K562 (cell line): Measurements from ENCODE around the gene PRRT2. TPM values are rescaled to one million over a fixed set of nuclear protein-coding genes. Genes with fewer than 3 reads are reported as not detected.
A peak's percentile ranks its signal among the peaks of the same experiment; 100 is the strongest.

ENCODE experiments used
- CSDE1 ChIP-seq, 2 experiments: fragments of 450-650 bp; IDR thresholded peaks; 2 replicates each; pipeline ENCODE4 v1.6.1; 2016; ENCODE audit warnings: mild to moderate bottlenecking in 1 of 2
- ETV5 ChIP-seq: sonication (generic); formaldehyde crosslinking; IDR thresholded peaks from 2 replicates; pipeline ENCODE4 v1.4.0; 2020; ENCODE audit warnings: low read depth, mild to moderate bottlenecking, missing genetic modification reagents
- KDM4B ChIP-seq, 2 experiments: fragments of 450-650 bp in 1 of 2; sonication (generic) in 1 of 2; IDR thresholded peaks; 2 replicates each; pipeline ENCODE4 v1.6.1; 2016 to 2017; ENCODE audit warnings: borderline replicate concordance in 2 of 2, antibody characterized with exemption in 1 of 2, low read depth in 1 of 2, mild to moderate bottlenecking in 1 of 2
- MCM7 ChIP-seq, 2 experiments: fragments of 450-650 bp; IDR thresholded peaks; 2 replicates each; pipeline ENCODE4 v1.6.1; 2016 to 2018
- MEF2A ChIP-seq: IDR thresholded peaks from 2 replicates; pipeline ENCODE4 v1.6.1; 2011; ENCODE audit warnings: low read depth, mild to moderate bottlenecking, low read length, moderate library complexity; ENCODE audit not compliant: control insufficient read depth
- NCOA6 ChIP-seq: fragments of 450-650 bp; IDR thresholded peaks from 2 replicates; pipeline ENCODE4 v1.6.1; 2017; ENCODE audit warnings: mild to moderate bottlenecking
- NELFE ChIP-seq: IDR thresholded peaks from 2 replicates; pipeline ENCODE4 v1.6.1; 2011; ENCODE audit warnings: mild to moderate bottlenecking; ENCODE audit not compliant: insufficient read depth, insufficient read length
- PML ChIP-seq: IDR thresholded peaks from 2 replicates; pipeline ENCODE4 v1.6.1; 2012; ENCODE audit warnings: low read length, inconsistent platforms
- PRPF4 ChIP-seq: fragments of 200-400 bp; formaldehyde crosslinking; IDR thresholded peaks from one replicate; pipeline ENCODE4 v1.6.1; 2017; ENCODE audit warnings: low read length, low read depth, mild to moderate bottlenecking; ENCODE audit not compliant: insufficient read depth, poor library complexity, severe bottlenecking
- RBM22 ChIP-seq: fragments of 200-400 bp; formaldehyde crosslinking; IDR thresholded peaks from 2 replicates; pipeline ENCODE4 v1.6.1; 2018; ENCODE audit warnings: low read length, low read depth; ENCODE audit not compliant: poor library complexity, severe bottlenecking
- SMARCA5 ChIP-seq: fragments of 450-650 bp; IDR thresholded peaks from 2 replicates; pipeline ENCODE4 v1.6.1; 2016
- TOE1 ChIP-seq, 2 experiments: fragments of 450-650 bp in 1 of 2; sonication (generic) in 1 of 2; formaldehyde crosslinking in 1 of 2; IDR thresholded peaks; 2 replicates each; pipeline versions ENCODE4 v1.7.1 to v1.8.0; 2016 to 2022; ENCODE audit warnings: borderline replicate concordance in 2 of 2, mild to moderate bottlenecking in 2 of 2, antibody characterized with exemption in 1 of 2, inconsistent platforms in 1 of 2, low read depth in 1 of 2, missing genetic modification reagents in 1 of 2, moderate library complexity in 1 of 2
- USF1 ChIP-seq: sonication (generic); formaldehyde crosslinking; IDR thresholded peaks from 2 replicates; pipeline ENCODE4 v1.9.0; 2022; ENCODE audit warnings: mild to moderate bottlenecking, missing genetic modification reagents
- ZKSCAN3 ChIP-seq: fragments of 250-450 bp; sonication (Bioruptor Pico); IDR thresholded peaks from 2 replicates; pipeline ENCODE4 v1.4.0; 2020
- ZNF41 ChIP-seq: fragments of 250-450 bp; sonication (Bioruptor Pico); conservative IDR thresholded peaks from 2 replicates; pipeline ENCODE4 v1.4.0; 2020; ENCODE audit warnings: mild to moderate bottlenecking
- ZNF586 ChIP-seq: fragments of 450-650 bp; formaldehyde crosslinking; conservative IDR thresholded peaks from 2 replicates; pipeline ENCODE4 v1.4.0; 2020; ENCODE audit warnings: mild to moderate bottlenecking, moderate library complexity
- ZNF609 ChIP-seq: sonication (generic); formaldehyde crosslinking; IDR thresholded peaks from 2 replicates; pipeline ENCODE4 v1.8.1; 2023; ENCODE audit warnings: missing genetic modification reagents, mild to moderate bottlenecking, borderline replicate concordance
- polyA plus RNA-seq, 8 experiments: library from polyadenylated mRNA; depleted of rRNA in 4 of 8; stranded (reverse) in 5 of 8; unstranded in 3 of 8; fragments of >200 nt; fragmentation: Nextera tagmentation in 2 of 8; fragmentation: Illumina TruSeq in 1 of 8; extraction: Ambion mirVana in 2 of 8; extraction: Trizol in 1 of 8; gene quantifications; 2 replicates each; pipeline versions ENCODE4 v1.2.1 to v1.2.3, GENCODE V29; 2011 to 2014; ENCODE audit warnings: inconsistent platforms in 1 of 8, missing spikeins in 1 of 8
- total RNA-seq, 7 experiments: library from RNA; depleted of rRNA in 6 of 7; stranded (reverse); fragments of >200 nt in 6 of 7; fragmentation: Illumina TruSeq in 2 of 7; extraction: Trizol in 2 of 7; gene quantifications; 2 replicates each; pipeline versions ENCODE4 v1.2.1 to v1.2.3, GENCODE V29; 2011 to 2021; ENCODE audit warnings: low replicate concordance in 1 of 7
- TF ChIP-seq, protein P1 (sequence below): fragments of 250-450 bp; sonication (Bioruptor Pico); IDR thresholded peaks from 2 replicates; pipeline ENCODE4 v1.5.0; 2021
- TF ChIP-seq, protein P2 (sequence below): fragments of 450-650 bp; conservative IDR thresholded peaks from 2 replicates; pipeline ENCODE4 v1.6.1; 2016; ENCODE audit warnings: missing genetic modification characterization, low read depth, mild to moderate bottlenecking, missing compliant biosample characterization, moderate library complexity

The PRRT2 gene
- total and polyA plus RNA-seq, 9 of the 15 experiments (the other 6 are each of a cell fraction or from before 2014, with no cell fraction given): 0.11 to 1.0 (median 0.42) TPM; not detected in 2

DNA sequence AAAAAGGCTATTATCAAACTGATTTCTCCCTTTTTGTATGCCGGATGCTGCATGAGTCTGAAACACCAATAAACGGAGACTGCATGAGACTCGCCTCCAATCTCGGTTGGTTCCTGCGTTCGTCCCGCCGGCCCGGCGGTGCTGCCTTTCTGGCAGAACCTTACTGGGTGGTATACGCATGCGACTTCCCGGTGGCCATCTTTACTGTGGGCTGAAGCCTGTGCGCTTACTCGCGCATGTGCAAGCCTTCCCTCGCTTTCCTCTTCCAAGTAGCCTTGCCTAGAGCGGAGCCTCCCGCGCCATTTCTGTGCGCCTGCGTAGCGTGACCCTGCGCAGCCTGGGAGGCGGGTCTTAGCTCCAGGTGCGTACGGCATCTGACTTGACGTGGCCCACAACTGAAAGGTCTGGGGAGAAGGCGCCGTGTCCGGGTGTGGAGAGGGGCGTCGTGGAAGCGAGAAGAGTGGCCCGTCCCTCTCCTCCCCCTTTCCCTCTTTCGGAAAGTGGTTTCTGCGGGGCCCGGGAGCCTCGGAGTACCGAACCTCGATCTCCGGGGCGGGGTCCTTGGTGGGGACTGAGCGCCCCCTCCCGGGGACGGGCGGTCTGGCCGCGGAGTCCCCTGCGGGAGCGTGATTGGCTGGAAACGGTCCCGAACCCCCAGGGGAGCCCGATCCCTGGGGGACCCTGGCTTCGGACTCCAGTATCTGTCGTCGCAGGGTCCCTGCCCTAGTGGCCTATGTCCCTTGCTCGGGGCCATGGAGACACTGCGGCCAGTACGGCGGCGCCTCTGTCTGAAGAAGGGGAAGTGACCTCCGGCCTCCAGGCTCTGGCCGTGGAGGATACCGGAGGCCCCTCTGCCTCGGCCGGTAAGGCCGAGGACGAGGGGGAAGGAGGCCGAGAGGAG is 4.0 kb downstream of the PRRT2 start, which contains the start of gene PAGR1 (continued):
- TF ChIP-seq, protein P1, sequence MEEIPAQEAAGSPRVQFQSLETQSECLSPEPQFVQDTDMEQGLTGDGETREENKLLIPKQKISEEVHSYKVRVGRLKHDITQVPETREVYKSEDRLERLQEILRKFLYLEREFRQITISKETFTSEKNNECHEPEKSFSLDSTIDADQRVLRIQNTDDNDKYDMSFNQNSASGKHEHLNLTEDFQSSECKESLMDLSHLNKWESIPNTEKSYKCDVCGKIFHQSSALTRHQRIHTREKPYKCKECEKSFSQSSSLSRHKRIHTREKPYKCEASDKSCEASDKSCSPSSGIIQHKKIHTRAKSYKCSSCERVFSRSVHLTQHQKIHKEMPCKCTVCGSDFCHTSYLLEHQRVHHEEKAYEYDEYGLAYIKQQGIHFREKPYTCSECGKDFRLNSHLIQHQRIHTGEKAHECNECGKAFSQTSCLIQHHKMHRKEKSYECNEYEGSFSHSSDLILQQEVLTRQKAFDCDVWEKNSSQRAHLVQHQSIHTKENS (CRISPR knock-in tag): no peak
- TF ChIP-seq ZNF41 (CRISPR knock-in tag): no peak
- no peak for TF ChIP-seq ZKSCAN3
- TF ChIP-seq KDM4B (IDR thresholded peaks at IDR 0.05; ENCODE audit: borderline replicate concordance in 2 of 2, low read depth in 1 of 2): no peak
- no peak for TF ChIP-seq MEF2A
- TF ChIP-seq PRPF4: no peak
- peak; percentile 71 for TF ChIP-seq USF1
- TF ChIP-seq TOE1 (IDR thresholded peaks at IDR 0.05; ENCODE audit: borderline replicate concordance): peak; percentile 88; the same call in 1 of the 2 replicates
- TF ChIP-seq TOE1 (CRISPR knock-in tag; IDR thresholded peaks at IDR 0.05; ENCODE audit: borderline replicate concordance, low read depth): no peak
- no peak for TF ChIP-seq SMARCA5
- peak; percentile 94 for TF ChIP-seq NCOA6
- no peak for TF ChIP-seq ZNF586 (CRISPR knock-in tag)
- TF ChIP-seq, protein P2, sequence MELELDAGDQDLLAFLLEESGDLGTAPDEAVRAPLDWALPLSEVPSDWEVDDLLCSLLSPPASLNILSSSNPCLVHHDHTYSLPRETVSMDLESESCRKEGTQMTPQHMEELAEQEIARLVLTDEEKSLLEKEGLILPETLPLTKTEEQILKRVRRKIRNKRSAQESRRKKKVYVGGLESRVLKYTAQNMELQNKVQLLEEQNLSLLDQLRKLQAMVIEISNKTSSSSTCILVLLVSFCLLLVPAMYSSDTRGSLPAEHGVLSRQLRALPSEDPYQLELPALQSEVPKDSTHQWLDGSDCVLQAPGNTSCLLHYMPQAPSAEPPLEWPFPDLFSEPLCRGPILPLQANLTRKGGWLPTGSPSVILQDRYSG (tag): no peak; the same call in 1 of the 2 replicates
- TF ChIP-seq RBM22: peak; percentile 43
- TF ChIP-seq NELFE: no peak
- peak; percentile 57; the same call in 1 of the 2 replicates for TF ChIP-seq ETV5 (CRISPR knock-in tag)
- peak; percentile 47; the same call in 1 of the 2 replicates for TF ChIP-seq PML
- no peak for TF ChIP-seq MCM7 (IDR thresholded peaks at IDR 0.05)
- no peak for TF ChIP-seq CSDE1 (IDR thresholded peaks at IDR 0.05)
- TF ChIP-seq ZNF609 (CRISPR knock-in tag): no peak
